ENCODE data around the gene PPP5C.
"Not testable (repeated sequence)": the region's sequence is repeated elsewhere in the genome, so short reads cannot be mapped to it uniquely, and the experiment has no call there.

Gene PPP5C

DNA sequence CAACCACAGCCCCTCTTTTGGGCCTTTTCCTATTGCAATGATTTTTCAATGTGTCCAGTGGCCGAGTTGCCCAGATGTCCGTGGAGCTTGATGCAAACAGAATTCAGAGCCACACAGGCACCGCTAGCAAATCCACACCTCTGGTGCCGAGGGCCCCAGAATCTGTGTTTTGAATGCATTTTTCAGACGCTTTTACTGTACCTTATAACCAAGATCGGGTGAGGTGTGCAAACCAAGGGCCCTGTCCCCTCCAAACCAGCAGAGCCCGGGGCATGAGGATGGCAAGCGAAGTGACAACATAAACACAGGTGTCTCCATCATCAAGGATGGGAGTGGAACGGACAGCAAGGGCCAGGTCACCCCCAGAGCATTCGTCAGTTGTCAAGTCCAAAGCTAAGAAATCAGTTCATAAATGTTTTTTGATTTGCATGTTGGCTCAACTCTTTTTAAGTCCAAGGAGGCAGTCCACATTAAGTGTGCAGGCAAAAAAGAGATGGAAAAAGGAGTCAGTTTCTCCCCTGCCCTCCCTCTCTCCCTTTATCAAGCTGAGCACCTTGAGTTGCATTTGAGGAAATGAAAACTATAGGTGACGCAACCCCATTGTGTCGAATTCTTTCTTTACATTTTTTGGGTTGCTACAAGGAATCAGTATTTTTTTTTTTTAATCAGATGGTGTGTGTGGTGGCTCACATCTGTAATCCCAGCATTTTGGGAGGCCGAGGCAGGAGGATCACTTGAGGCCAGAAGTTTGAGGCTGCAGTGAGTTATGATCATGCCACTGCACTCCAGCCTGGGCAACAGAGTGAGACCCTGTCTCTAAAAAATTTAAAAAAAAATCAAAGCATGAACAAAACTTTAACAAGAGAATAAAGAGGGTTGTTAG, 63.6 kb downstream of the PPP5C start:
- no peak for DNase-seq

DNA sequence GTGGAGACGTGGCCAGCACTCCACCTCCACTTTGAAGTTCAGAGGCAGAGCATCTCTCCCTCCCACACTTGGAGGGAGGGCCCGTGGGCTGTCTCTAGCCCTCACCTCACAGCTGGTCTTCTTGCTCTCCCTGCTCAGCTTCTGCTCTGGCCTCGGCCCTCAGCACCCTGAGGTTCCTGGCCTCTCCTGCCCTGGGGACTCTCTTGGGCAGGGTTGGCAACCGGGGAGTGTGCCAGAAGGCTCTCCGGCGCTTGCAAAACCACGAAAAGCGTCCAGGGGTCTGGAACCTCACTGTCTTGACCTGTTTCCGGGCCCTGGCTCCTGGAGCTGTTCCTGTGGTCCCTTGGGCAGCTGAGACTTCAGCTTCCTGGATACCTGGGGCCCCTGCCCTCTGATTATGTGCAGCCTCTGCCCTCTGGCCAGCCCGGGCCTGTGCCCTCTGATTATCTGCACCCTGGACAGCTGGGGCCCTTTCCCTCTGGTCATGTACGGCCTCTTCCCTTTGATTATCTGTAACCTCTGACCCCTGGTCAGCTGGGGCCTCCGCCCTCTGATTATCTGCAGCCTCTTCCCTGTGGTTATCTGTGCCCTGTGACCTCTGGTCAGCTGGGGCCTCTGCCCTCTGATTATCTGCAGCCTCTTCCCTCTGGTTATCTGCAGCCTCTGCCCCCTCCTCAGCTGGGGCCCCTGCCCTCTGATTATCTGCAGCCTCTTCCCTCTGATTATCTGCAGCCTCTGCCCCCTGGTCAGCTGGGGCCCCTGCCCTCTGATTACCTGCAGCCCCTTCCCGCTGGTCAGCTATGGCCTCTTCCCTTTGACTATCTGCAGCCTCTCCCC, 64.4 kb downstream of the PPP5C start:
- no peak for DNase-seq

DNA sequence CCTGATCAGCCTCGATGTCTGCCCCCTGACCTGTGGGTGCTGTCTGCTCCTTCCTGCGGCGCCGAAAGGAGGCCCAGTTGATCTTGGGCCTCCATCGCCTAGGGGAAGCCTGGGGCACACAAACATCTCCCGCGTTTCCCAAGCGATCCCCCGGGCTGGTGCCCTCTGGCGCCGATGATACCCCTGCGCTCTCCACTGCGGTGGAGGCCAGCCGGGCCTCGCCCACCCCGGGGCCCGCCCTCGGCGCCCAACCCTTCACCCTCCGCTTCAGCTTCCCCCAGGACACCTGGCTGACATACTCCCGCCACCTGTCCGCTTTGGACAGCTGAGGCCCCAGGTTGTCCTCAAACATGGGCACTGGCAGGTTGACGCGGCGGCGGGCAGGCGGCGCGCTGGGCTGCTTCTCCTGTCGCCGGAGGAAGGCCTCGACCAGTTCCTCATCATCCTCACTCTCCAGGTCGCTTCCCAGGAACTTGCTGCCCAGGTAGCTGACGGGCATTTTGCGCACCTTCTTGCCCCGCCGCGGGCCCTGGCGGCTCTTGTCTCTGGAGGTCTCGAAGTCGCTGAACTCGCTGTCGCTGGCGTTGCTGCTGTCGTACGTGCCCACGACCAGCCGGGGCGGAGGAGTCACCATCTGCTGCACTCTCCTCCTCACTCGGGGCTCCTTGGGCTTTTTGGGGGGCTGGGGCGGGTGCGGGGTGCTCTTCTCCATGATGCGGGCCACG, 65.2 kb downstream of the PPP5C start:
- DNase-seq, result no peak

- DNase-seq, result no peak
Measured at GRCh38 chr19:46412650-46413261, 65.9 kb downstream of the PPP5C start.

DNA sequence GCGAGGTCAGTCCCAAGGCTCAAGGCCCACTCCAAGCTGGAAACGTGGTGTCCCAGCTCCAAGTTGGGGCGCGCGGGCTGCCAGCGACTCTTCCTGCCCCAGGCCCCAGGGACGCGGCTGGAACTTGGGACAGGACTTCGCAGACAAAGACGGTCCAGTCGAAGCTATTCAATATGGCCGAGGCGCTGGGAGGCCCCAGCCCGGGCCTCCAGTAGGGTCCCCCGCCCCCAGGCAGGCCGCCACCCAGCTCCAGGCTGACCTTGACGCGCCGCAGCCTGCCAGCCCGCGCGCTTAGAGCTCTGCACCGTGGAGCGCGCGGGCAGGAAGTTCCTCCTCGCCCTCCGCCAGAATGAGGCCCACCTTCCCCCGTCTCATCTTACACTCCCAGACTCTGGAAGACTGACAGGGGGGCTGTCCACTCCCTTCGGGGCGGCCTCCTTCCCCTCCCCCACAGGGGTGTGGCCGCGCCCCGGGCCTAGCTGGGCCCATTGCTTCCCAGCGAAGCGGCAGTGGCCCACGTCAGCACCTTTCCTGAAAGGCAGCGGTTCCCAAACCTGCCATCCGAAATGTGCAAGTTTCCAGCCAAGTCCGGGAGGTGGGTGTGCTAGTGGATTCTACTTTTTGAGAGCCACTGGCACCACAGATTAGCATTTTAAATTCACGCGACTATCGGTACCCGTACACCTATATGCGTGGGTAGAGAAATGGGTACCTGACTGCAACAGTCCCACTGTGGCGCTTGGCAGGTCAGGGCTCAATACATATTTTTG, 66.6 kb downstream of the PPP5C start, which contains the start of gene CCDC8:
Gene CCDC8 (minus strand): TSS at position 303 of the 770 bp plus-strand sequence. CDS start 754 bp downstream, outside the sequence.
- DNase-seq, result no peak

DNA sequence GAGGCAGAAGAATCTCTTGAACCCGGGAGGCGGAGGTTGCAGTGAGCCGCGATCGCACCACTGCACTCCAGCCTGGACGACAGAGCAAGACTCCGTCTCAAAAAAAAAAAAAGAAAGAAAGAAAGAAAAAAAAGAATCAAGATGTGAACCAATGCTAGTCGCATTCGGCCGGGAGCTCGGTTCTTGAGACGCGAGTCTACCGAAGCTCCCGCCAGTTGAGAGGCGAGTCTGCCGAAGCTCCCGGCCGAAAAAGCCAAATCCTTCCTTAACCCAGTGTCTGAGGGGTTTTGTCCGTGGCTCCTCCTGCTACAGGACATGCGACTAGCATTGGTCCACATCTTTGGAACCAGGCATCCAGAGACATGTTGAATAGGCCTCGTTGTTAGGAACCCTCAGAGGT, 68.0 kb downstream of the PPP5C start:
- not testable (repeated sequence) for DNase-seq

- DNase-seq, result not testable (repeated sequence)
Measured at GRCh38 chr19:46415804-46416709, 69.2 kb downstream of the PPP5C start.

- DNase-seq, result no peak
Measured at GRCh38 chr19:46420056-46420455, 73.2 kb downstream of the PPP5C start.

GRCh38 chr19:46422344-46422743, 75.5 kb downstream of the PPP5C start:
- DNase-seq, result no peak

GRCh38 chr19:46423188-46423587, 76.3 kb downstream of the PPP5C start:
- DNase-seq, result no peak

DNA sequence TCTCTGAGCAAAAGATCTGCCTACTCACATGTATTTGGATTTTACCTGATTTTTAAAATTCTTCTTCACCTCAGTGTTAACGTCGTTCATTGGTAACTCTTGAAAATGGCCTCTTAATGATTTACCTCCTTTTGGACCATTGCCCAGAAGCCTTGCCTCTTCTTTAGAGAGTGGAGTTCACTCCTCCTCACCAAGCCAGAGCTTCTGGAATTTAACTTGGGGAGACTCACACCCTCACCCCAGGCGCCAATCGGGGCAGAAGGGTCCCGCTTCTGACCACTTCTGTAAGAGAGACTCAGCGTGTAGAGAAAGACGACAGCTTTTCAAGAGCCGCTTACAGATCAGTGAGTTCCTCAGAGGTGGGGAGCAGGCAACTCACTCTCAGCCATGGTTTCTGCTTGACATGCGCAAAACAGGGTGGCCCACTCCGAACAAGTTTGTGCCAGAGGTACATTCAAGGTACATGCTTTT, 79.2 kb downstream of the PPP5C start:
- no peak for DNase-seq

- no peak for DNase-seq
Measured at GRCh38 chr19:46426506-46427162, 79.7 kb downstream of the PPP5C start.

GRCh38 chr19:46427518-46428045, 80.7 kb downstream of the PPP5C start:
- DNase-seq, result no peak

DNA sequence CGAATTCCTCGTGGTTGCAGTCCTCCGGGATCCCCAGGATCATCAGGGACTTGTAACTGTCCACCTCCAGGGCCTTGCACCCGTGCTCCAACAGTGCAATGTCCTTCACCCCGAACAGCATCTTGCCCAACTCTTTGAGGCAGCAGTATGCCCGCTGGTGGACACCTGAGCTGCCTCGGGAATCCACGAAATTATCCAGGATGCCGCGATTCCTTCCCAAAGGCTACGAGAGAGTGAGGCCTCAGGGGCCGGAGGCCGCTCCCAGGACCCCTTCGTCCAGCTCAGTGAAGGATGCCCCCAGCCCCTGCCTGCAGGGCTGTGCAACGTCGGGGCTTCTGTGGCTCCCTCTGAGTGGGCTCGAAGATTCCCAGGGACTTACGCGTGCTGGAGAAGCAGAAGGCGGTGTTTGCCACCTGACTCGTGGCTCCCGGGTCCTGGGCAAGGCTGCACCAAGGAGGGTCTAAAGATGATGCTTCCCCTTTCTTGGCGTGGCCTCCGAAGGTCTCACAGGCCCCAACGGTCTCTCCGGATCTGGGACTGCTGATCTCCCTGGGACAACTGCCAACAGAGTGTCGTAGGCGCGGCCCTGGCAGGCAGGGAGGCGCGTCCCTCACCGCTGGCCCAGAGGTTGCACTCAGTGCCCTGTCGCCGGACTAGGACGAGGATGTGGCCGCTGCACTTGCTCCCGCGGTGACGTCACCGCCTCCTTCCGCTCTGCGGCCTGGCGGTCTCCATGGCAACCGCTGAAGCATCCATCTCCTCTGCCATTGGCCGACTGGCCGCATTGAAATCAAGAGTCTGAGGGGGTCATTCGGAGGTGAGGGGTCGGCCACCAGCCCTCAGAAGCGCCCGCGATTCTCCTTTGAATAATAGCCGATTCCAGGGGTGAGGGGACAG, 81.6 kb downstream of the PPP5C start, which contains the start of gene PNMA8C:
Gene PNMA8C (minus strand): TSS at position 698 of the 897 bp plus-strand sequence. CDS start 577 bp downstream, at position 121.
- DNase-seq, result peak; percentile 63

DNA sequence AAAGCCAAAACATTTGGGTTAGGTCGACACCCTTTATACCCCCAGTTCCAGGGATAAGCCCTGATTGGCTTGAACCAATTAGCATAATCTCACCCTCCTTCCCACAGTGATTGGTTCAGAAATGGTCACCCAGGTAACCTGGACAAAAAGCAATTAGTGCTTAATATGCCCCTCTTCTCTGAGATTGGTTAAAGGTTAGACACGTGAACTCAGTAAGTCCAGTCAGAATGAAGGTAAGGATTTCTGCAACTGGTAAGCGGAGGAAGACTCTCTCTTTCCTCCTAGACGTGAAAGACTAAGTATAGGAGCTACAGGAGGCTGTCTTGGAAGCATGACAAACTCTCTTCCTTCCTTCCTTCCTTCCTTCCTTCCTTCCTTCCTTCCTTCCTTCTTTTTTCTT, 83.1 kb downstream of the PPP5C start:
- no peak for DNase-seq

- DNase-seq, result no peak
Measured at GRCh38 chr19:46431824-46432223, 84.9 kb downstream of the PPP5C start.

- DNase-seq, result not testable (repeated sequence)
Measured at GRCh38 chr19:46433470-46433869, 86.6 kb downstream of the PPP5C start.

DNA sequence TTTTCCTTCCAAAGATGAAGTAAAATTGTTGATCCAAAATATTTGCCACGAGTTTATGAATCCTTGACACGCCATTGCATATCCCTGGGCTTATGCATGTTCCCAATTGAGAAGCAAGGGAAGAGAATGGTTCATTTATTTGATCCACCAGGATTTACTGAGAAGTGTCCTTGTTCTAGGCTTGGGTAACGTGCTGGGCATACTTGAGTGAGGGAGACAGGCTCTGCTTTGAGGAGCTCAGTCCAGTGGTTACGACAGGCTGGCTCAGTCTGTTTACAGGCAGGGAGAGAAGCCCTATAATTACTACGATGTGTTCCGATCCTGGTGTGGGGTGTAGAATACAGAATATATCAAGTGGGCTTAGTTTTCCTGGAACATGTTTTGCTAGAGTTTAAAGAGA, 88.1 kb downstream of the PPP5C start:
- no peak for DNase-seq
